Measurements from ENCODE around the gene SLC23A1. TPM values are rescaled to one million over a fixed set of nuclear protein-coding genes. Genes with fewer than 3 reads are reported as not detected.

The SLC23A1 gene
- total and polyA plus RNA-seq, 2 of the 13 experiments (the other 11 are each of a cell fraction or from before 2014, with no cell fraction given): 6.0 to 6.6 TPM

DNA sequence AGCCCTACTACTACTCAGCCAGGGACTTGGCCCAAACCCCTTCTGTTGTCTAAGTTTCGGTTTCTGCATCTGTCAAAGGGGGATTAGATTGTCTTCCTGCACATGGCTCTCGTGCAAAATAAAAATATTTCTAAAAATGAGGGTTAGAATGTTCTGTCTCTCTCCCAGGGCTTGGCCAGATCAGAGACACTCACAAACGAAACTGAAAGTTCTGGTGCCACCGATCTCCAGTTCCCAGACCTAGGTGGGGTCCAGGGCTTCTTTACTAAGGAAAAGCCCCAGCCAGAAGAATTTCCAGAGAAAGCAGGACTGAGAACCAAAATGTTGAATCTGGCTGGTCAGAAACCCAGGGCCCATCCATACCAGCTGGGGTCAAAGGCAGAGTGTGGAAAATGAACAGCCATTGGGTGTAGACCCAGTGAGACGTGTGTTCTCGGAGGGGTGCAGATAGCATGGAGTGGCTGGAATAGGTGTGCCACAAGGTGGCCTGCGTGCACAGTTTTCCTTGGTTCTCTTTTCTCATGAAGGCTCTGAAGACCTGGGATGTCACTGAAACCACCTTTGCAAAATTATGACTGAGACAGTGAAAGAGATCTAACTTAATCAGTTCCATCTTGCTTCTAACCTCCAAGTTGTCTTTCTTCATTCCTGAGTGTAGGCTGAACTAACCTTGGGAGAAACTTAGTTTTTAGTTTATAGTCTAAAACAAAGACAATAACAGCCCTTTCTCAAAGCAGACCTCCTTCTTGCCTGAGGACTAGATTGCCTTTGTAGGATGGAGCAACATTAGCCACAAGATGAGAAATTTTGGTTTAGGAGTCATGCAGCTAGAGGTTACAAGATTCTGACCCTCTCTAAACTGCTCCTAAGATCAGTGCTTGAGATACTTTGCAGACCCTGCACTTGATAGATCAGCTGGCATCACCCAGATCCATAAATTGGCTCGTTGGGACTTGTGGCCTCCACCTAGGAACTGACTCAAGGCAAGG is 2.3 kb upstream of the SLC23A1 start (continued):
- TF ChIP-seq MAFK (conservative IDR thresholded peaks at IDR 0.05 in 1 of 2, IDR thresholded peaks at IDR 0.05 in 1 of 2; ENCODE audit: low read length in 2 of 2) (no peak), YY1 (IDR thresholded peaks at IDR 0.05; ENCODE audit: insufficient read depth, insufficient replicate concordance, low read depth, low read length) (peak; percentile 62), ZNF580 (CRISPR knock-in tag; IDR thresholded peaks at IDR 0.05; ENCODE audit: borderline replicate concordance, low read depth) (peak; percentile 74; the same call in 1 of the 2 replicates), MEF2D (CRISPR knock-in tag; IDR thresholded peaks at IDR 0.05) (no peak), ZNF557 (CRISPR knock-in tag; IDR thresholded peaks at IDR 0.05) (no peak), FOXK1 (CRISPR knock-in tag; IDR thresholded peaks at IDR 0.05; ENCODE audit: borderline replicate concordance, low read depth) (no peak), POGZ (CRISPR knock-in tag; IDR thresholded peaks at IDR 0.05) (no peak), CENPX (CRISPR knock-in tag; IDR thresholded peaks at IDR 0.05) (no peak), PLRG1 (conservative IDR thresholded peaks at IDR 0.05) (no peak), NKX3-1 (CRISPR knock-in tag; IDR thresholded peaks at IDR 0.05) (no peak), NFYC (CRISPR knock-in tag; IDR thresholded peaks at IDR 0.05) (no peak), ZNF567 (CRISPR knock-in tag; IDR thresholded peaks at IDR 0.05; ENCODE audit: borderline replicate concordance) (no peak), KMT2B (CRISPR knock-in tag; IDR thresholded peaks at IDR 0.05) (peak; percentile 80), USF2 (IDR thresholded peaks at IDR 0.05; ENCODE audit: low read depth, low read length) (no peak), USF2 (CRISPR knock-in tag; IDR thresholded peaks at IDR 0.05; ENCODE audit: borderline replicate concordance) (no peak), HIVEP1 (CRISPR knock-in tag; IDR thresholded peaks at IDR 0.05) (no peak), ZNF550 (CRISPR knock-in tag; IDR thresholded peaks at IDR 0.05; ENCODE audit: borderline replicate concordance) (no peak), SRF (IDR thresholded peaks at IDR 0.05; ENCODE audit: low read depth, low read length) (no peak), ZNF878 (CRISPR knock-in tag; IDR thresholded peaks at IDR 0.05) (no peak)
- TF ChIP-seq, protein P1, sequence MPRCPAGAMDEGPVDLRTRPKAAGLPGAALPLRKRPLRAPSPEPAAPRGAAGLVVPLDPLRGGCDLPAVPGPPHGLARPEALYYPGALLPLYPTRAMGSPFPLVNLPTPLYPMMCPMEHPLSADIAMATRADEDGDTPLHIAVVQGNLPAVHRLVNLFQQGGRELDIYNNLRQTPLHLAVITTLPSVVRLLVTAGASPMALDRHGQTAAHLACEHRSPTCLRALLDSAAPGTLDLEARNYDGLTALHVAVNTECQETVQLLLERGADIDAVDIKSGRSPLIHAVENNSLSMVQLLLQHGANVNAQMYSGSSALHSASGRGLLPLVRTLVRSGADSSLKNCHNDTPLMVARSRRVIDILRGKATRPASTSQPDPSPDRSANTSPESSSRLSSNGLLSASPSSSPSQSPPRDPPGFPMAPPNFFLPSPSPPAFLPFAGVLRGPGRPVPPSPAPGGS (CRISPR knock-in tag; IDR thresholded peaks at IDR 0.05): no peak
- TF ChIP-seq, protein P2, sequence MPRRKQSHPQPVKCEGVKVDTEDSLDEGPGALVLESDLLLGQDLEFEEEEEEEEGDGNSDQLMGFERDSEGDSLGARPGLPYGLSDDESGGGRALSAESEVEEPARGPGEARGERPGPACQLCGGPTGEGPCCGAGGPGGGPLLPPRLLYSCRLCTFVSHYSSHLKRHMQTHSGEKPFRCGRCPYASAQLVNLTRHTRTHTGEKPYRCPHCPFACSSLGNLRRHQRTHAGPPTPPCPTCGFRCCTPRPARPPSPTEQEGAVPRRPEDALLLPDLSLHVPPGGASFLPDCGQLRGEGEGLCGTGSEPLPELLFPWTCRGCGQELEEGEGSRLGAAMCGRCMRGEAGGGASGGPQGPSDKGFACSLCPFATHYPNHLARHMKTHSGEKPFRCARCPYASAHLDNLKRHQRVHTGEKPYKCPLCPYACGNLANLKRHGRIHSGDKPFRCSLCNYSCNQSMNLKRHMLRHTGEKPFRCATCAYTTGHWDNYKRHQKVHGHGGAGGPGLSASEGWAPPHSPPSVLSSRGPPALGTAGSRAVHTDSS (CRISPR knock-in tag; conservative IDR thresholded peaks at IDR 0.05): no peak
- TF ChIP-seq, protein P3, sequence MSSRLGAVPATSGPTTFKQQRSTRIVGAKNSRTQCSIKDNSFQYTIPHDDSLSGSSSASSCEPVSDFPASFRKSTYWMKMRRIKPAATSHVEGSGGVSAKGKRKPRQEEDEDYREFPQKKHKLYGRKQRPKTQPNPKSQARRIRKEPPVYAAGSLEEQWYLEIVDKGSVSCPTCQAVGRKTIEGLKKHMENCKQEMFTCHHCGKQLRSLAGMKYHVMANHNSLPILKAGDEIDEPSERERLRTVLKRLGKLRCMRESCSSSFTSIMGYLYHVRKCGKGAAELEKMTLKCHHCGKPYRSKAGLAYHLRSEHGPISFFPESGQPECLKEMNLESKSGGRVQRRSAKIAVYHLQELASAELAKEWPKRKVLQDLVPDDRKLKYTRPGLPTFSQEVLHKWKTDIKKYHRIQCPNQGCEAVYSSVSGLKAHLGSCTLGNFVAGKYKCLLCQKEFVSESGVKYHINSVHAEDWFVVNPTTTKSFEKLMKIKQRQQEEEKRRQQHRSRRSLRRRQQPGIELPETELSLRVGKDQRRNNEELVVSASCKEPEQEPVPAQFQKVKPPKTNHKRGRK (CRISPR knock-in tag; IDR thresholded peaks at IDR 0.05): no peak

All from HepG2 (cell line).